Measurements from ENCODE around the gene FTO.

GRCh38 chr16:54080524-54081008 is 376.6 kb downstream of the FTO start:
- TF ChIP-seq, protein P1, sequence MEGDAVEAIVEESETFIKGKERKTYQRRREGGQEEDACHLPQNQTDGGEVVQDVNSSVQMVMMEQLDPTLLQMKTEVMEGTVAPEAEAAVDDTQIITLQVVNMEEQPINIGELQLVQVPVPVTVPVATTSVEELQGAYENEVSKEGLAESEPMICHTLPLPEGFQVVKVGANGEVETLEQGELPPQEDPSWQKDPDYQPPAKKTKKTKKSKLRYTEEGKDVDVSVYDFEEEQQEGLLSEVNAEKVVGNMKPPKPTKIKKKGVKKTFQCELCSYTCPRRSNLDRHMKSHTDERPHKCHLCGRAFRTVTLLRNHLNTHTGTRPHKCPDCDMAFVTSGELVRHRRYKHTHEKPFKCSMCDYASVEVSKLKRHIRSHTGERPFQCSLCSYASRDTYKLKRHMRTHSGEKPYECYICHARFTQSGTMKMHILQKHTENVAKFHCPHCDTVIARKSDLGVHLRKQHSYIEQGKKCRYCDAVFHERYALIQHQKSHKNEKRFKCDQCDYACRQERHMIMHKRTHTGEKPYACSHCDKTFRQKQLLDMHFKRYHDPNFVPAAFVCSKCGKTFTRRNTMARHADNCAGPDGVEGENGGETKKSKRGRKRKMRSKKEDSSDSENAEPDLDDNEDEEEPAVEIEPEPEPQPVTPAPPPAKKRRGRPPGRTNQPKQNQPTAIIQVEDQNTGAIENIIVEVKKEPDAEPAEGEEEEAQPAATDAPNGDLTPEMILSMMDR (IDR thresholded peaks at IDR 0.05) = no peak
- TF ChIP-seq POLR2A (IDR thresholded peaks at IDR 0.05) = no peak

All from adrenal gland (tissue), 5 donors.